Measurements from ENCODE around the gene CACNB2. TPM values are rescaled to one million over a fixed set of nuclear protein-coding genes. Genes with fewer than 3 reads are reported as not detected.

Gene CACNB2
- total and polyA plus RNA-seq, 4 donors: 0.38 to 3.1 (median 0.83) TPM

DNA sequence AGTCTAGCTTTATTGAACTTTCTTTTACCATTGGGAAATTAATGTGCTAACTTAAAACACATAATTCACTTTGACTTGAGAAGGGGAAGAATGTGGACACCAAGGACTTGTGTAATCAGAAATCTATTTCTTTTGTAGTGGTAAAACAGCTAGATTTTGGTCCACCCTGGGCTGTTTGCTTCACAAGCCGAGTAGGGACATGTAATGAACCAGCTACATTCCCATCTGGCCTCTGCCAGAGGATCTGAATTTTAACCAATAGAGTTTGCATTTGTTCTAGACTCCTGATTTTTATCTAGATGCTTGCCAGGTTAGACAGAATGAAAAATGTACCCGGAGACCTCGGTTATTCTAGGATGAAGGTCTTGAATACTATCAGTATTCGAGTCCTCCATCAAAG lies 1.9 kb downstream of the CACNB2 start:
- no peak overlapping the region for H3K9ac ChIP-seq (ENCODE audit: low read depth in 1 of 2, low read length in 2 of 2)
- H3K4me1 ChIP-seq (ENCODE audit: control insufficient read depth in 4 of 4, insufficient read depth in 4 of 4, low read length in 3 of 4): peaks cover 6 to 13% (median 10%) of the 10 kb centered on the region in 4 donors
- TF ChIP-seq HNF4A (conservative IDR thresholded peaks at IDR 0.05) (no peak), FOXA1 (IDR thresholded peaks at IDR 0.05) (no peak), YY1 (IDR thresholded peaks at IDR 0.05) (no peak), SP1 (IDR thresholded peaks at IDR 0.05) (no peak), NR2F2 (IDR thresholded peaks at IDR 0.05) (no peak), ATF3 (IDR thresholded peaks at IDR 0.05) (no peak), GABPA (IDR thresholded peaks at IDR 0.05 in 1 of 2, conservative IDR thresholded peaks at IDR 0.05 in 1 of 2) (no peak), FOXA2 (IDR thresholded peaks at IDR 0.05) (no peak), RAD21 (IDR thresholded peaks at IDR 0.05) (no peak), RXRA (IDR thresholded peaks at IDR 0.05) (no peak), JUND (IDR thresholded peaks at IDR 0.05) (no peak)
- TF ChIP-seq, protein P1, sequence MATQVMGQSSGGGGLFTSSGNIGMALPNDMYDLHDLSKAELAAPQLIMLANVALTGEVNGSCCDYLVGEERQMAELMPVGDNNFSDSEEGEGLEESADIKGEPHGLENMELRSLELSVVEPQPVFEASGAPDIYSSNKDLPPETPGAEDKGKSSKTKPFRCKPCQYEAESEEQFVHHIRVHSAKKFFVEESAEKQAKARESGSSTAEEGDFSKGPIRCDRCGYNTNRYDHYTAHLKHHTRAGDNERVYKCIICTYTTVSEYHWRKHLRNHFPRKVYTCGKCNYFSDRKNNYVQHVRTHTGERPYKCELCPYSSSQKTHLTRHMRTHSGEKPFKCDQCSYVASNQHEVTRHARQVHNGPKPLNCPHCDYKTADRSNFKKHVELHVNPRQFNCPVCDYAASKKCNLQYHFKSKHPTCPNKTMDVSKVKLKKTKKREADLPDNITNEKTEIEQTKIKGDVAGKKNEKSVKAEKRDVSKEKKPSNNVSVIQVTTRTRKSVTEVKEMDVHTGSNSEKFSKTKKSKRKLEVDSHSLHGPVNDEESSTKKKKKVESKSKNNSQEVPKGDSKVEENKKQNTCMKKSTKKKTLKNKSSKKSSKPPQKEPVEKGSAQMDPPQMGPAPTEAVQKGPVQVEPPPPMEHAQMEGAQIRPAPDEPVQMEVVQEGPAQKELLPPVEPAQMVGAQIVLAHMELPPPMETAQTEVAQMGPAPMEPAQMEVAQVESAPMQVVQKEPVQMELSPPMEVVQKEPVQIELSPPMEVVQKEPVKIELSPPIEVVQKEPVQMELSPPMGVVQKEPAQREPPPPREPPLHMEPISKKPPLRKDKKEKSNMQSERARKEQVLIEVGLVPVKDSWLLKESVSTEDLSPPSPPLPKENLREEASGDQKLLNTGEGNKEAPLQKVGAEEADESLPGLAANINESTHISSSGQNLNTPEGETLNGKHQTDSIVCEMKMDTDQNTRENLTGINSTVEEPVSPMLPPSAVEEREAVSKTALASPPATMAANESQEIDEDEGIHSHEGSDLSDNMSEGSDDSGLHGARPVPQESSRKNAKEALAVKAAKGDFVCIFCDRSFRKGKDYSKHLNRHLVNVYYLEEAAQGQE (IDR thresholded peaks at IDR 0.05): no peak
- TF ChIP-seq, protein P2, sequence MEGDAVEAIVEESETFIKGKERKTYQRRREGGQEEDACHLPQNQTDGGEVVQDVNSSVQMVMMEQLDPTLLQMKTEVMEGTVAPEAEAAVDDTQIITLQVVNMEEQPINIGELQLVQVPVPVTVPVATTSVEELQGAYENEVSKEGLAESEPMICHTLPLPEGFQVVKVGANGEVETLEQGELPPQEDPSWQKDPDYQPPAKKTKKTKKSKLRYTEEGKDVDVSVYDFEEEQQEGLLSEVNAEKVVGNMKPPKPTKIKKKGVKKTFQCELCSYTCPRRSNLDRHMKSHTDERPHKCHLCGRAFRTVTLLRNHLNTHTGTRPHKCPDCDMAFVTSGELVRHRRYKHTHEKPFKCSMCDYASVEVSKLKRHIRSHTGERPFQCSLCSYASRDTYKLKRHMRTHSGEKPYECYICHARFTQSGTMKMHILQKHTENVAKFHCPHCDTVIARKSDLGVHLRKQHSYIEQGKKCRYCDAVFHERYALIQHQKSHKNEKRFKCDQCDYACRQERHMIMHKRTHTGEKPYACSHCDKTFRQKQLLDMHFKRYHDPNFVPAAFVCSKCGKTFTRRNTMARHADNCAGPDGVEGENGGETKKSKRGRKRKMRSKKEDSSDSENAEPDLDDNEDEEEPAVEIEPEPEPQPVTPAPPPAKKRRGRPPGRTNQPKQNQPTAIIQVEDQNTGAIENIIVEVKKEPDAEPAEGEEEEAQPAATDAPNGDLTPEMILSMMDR (IDR thresholded peaks at IDR 0.05; ENCODE audit: low read depth, low read length, missing input control): no peak
- TF ChIP-seq, protein P3, sequence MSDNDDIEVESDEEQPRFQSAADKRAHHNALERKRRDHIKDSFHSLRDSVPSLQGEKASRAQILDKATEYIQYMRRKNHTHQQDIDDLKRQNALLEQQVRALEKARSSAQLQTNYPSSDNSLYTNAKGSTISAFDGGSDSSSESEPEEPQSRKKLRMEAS (IDR thresholded peaks at IDR 0.05): no peak
- TF ChIP-seq, protein P4, sequence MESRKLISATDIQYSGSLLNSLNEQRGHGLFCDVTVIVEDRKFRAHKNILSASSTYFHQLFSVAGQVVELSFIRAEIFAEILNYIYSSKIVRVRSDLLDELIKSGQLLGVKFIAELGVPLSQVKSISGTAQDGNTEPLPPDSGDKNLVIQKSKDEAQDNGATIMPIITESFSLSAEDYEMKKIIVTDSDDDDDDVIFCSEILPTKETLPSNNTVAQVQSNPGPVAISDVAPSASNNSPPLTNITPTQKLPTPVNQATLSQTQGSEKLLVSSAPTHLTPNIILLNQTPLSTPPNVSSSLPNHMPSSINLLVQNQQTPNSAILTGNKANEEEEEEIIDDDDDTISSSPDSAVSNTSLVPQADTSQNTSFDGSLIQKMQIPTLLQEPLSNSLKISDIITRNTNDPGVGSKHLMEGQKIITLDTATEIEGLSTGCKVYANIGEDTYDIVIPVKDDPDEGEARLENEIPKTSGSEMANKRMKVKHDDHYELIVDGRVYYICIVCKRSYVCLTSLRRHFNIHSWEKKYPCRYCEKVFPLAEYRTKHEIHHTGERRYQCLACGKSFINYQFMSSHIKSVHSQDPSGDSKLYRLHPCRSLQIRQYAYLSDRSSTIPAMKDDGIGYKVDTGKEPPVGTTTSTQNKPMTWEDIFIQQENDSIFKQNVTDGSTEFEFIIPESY (IDR thresholded peaks at IDR 0.05): no peak
- WGBS: 72% methylated on average over 4 of the region's 4 CpGs
- no peak overlapping the region for H3K27ac ChIP-seq (ENCODE audit: low read depth in 1 of 2, low read length in 2 of 2)
- no peak for DNase-seq (ENCODE audit: low spot score)
- peaks cover 0 to 12% (median 8%) of the 10 kb centered on the region in 4 donors for H3K27me3 ChIP-seq (ENCODE audit: control insufficient read depth in 4 of 4, insufficient read depth in 4 of 4, low read length in 3 of 4)
- no peaks in the 10 kb centered on the region for H3K36me3 ChIP-seq (ENCODE audit: control insufficient read depth in 4 of 4, insufficient read depth in 3 of 4, low read depth in 1 of 4, low read length in 3 of 4)
- no peak overlapping the region for H3K4me3 ChIP-seq (ENCODE audit: low read depth in 1 of 3, low read length in 3 of 3)
- no peaks in the 10 kb centered on the region for H3K9me3 ChIP-seq (ENCODE audit: control insufficient read depth in 4 of 4, low read length in 3 of 4)

- WGBS: 67% methylated on average over 1 of the region's 1 CpG
- Histone ChIP-seq H3K27me3 (ENCODE audit: control insufficient read depth in 4 of 4, insufficient read depth in 4 of 4, low read length in 3 of 4) (peaks cover 0 to 12% (median 8%) of the 10 kb centered on the region in 4 donors), H3K36me3 (ENCODE audit: control insufficient read depth in 4 of 4, insufficient read depth in 3 of 4, low read depth in 1 of 4, low read length in 3 of 4) (no peaks in the 10 kb centered on the region), H3K9ac (ENCODE audit: low read depth in 1 of 2, low read length in 2 of 2) (no peak overlapping the region), H3K4me1 (ENCODE audit: control insufficient read depth in 4 of 4, insufficient read depth in 4 of 4, low read length in 3 of 4) (peaks cover 6 to 13% (median 10%) of the 10 kb centered on the region in 4 donors), H3K9me3 (ENCODE audit: control insufficient read depth in 4 of 4, low read length in 3 of 4) (no peaks in the 10 kb centered on the region), H3K27ac (ENCODE audit: low read depth in 1 of 2, low read length in 2 of 2) (no peak overlapping the region), H3K4me3 (ENCODE audit: low read depth in 1 of 3, low read length in 3 of 3) (no peak overlapping the region)
- no peak for DNase-seq (ENCODE audit: low spot score)
- TF ChIP-seq, protein P1 (IDR thresholded peaks at IDR 0.05): no peak
- TF ChIP-seq, protein P4 (IDR thresholded peaks at IDR 0.05): no peak
- TF ChIP-seq FOXA2 (IDR thresholded peaks at IDR 0.05): no peak
Observed at GRCh38 chr10:18144396-18144795, 4.2 kb downstream of the CACNB2 start.

Data from liver (tissue), 9 donors.